IPS DF 19.7 (cell line): ENCODE results near the gene XPO5.
"Not testable (repeated sequence)": the region's sequence is repeated elsewhere in the genome, so short reads cannot be mapped to it uniquely, and the experiment has no call there.

Experiments used
- DNase-seq: peaks from one replicate; pipeline ENCODE4 v3.0.0-alpha.2; 2013; ENCODE audit warnings: low read depth, low spot score

XPO5 gene

GRCh38 chr6:43575772-43576551 is at the start of gene XPO5, which contains the start of gene POLH:
Gene XPO5 (minus strand): TSS chr6:43576038. CDS start chr6:43575864, 174 bp downstream.
Gene POLH (plus strand): TSS chr6:43576185. CDS start chr6:43582320, 6,135 bp downstream.
- peak; percentile 61 for DNase-seq

- DNase-seq, result no peak
Observed at GRCh38 chr6:43625393-43625992, 49.7 kb upstream of the XPO5 start.

- no peak for DNase-seq
Observed at GRCh38 chr6:43624786-43625288, 49.0 kb upstream of the XPO5 start.

GRCh38 chr6:43623880-43624785 is 48.3 kb upstream of the XPO5 start:
- DNase-seq, result no peak

GRCh38 chr6:43622541-43622940 is 46.7 kb upstream of the XPO5 start:
- DNase-seq, result no peak

GRCh38 chr6:43621836-43622180 is 46.0 kb upstream of the XPO5 start:
- DNase-seq, result no peak

- DNase-seq, result no peak
Observed at GRCh38 chr6:43621078-43621835, 45.4 kb upstream of the XPO5 start.

- no peak for DNase-seq
Observed at GRCh38 chr6:43616725-43617472, 41.1 kb upstream of the XPO5 start.

GRCh38 chr6:43614396-43614730 is 38.5 kb upstream of the XPO5 start:
- no peak for DNase-seq

GRCh38 chr6:43613721-43614395 is 38.0 kb upstream of the XPO5 start:
- no peak for DNase-seq

GRCh38 chr6:43610431-43610830 is 34.6 kb upstream of the XPO5 start:
- no peak for DNase-seq

- no peak for DNase-seq
Observed at GRCh38 chr6:43609402-43609801, 33.6 kb upstream of the XPO5 start.

GRCh38 chr6:43608807-43609206 is 33.0 kb upstream of the XPO5 start:
- no peak for DNase-seq

GRCh38 chr6:43608310-43608763 is 32.5 kb upstream of the XPO5 start:
- DNase-seq, result peak; percentile 69

- no peak for DNase-seq
Observed at GRCh38 chr6:43606019-43606418, 30.2 kb upstream of the XPO5 start.

- DNase-seq, result no peak
Observed at GRCh38 chr6:43604174-43604573, 28.3 kb upstream of the XPO5 start.

- no peak for DNase-seq
Observed at GRCh38 chr6:43600595-43600994, 24.8 kb upstream of the XPO5 start.

GRCh38 chr6:43593938-43594337 is 18.1 kb upstream of the XPO5 start:
- DNase-seq, result no peak

GRCh38 chr6:43589564-43589963 is 13.7 kb upstream of the XPO5 start:
- DNase-seq, result not testable (repeated sequence)

- DNase-seq, result no peak
Observed at GRCh38 chr6:43588194-43588593, 12.4 kb upstream of the XPO5 start.
